SK-N-DZ (cell line): ENCODE measurements around the gene SPATA31C2. TPM values are rescaled to one million over a fixed set of nuclear protein-coding genes. Genes with fewer than 3 reads are reported as not detected.
"Not testable (repeated sequence)": the region's sequence is repeated elsewhere in the genome, so short reads cannot be mapped to it uniquely, and the experiment has no call there.

Experiments
- DNase-seq: peaks from one replicate; pipeline ENCODE4 v3.0.0-alpha.2; 2015; ENCODE audit warnings: low spot score
- polyA plus RNA-seq, 2 experiments: library from polyadenylated mRNA; depleted of rRNA; stranded (reverse); fragments of >200 nt; gene quantifications; 2 replicates each; pipeline ENCODE4 v1.2.3, GENCODE V29; 2014

Gene SPATA31C2
- not detected in 2 replicates for polyA plus RNA-seq (2014; cell fraction: cytosol; rRNA removed)
- polyA plus RNA-seq (2014; cell fraction: nucleus; rRNA removed) = not detected in 2 replicates

- DNase-seq = not testable (repeated sequence)
Measured at GRCh38 chr9:88138375-88138774, at the start of gene SPATA31C2. SPATA31C2 (minus strand) TSS chr9:88138475; CDS start chr9:88138446, 29 bp downstream.

GRCh38 chr9:88187631-88188030 is 49.4 kb upstream of the SPATA31C2 start:
- no peak for DNase-seq

- DNase-seq = no peak
Measured at GRCh38 chr9:88186495-88187110, 48.3 kb upstream of the SPATA31C2 start.

GRCh38 chr9:88184976-88185375 is 46.7 kb upstream of the SPATA31C2 start:
- no peak for DNase-seq

GRCh38 chr9:88183798-88184495 is 45.7 kb upstream of the SPATA31C2 start:
- DNase-seq = no peak

GRCh38 chr9:88182501-88182900 is 44.2 kb upstream of the SPATA31C2 start:
- DNase-seq = no peak

- no peak for DNase-seq
Measured at GRCh38 chr9:88180081-88180765, 41.9 kb upstream of the SPATA31C2 start.

GRCh38 chr9:88179062-88179521 is 40.8 kb upstream of the SPATA31C2 start:
- DNase-seq = no peak

- no peak for DNase-seq
Measured at GRCh38 chr9:88178641-88179040, 40.4 kb upstream of the SPATA31C2 start.

- DNase-seq = no peak
Measured at GRCh38 chr9:88177371-88177770, 39.1 kb upstream of the SPATA31C2 start.

- no peak for DNase-seq
Measured at GRCh38 chr9:88174324-88174723, 36.0 kb upstream of the SPATA31C2 start.

GRCh38 chr9:88173378-88173999 is 35.2 kb upstream of the SPATA31C2 start:
- peak; percentile 7 for DNase-seq

GRCh38 chr9:88169700-88170099 is 31.4 kb upstream of the SPATA31C2 start:
- DNase-seq = no peak

GRCh38 chr9:88168564-88168963 is 30.3 kb upstream of the SPATA31C2 start:
- DNase-seq = no peak

- no peak for DNase-seq
Measured at GRCh38 chr9:88166660-88167059, 28.4 kb upstream of the SPATA31C2 start.

GRCh38 chr9:88164850-88165249 is 26.6 kb upstream of the SPATA31C2 start:
- DNase-seq = no peak

- no peak for DNase-seq
Measured at GRCh38 chr9:88161144-88161543, 22.9 kb upstream of the SPATA31C2 start.

GRCh38 chr9:88143957-88144625 is 5.8 kb upstream of the SPATA31C2 start:
- DNase-seq = no peak

- no peak for DNase-seq
Measured at GRCh38 chr9:88143179-88143578, 4.9 kb upstream of the SPATA31C2 start.

- not testable (repeated sequence) for DNase-seq
Measured at GRCh38 chr9:88133552-88133951, 4.7 kb downstream of the SPATA31C2 start.

GRCh38 chr9:88129556-88129955 is 8.7 kb downstream of the SPATA31C2 start:
- DNase-seq = not testable (repeated sequence)
